A549 treated with CpdA at 1 μM for 4 hours (cell line): ENCODE results near the gene SLC9A6. TPM values are rescaled to one million over a fixed set of nuclear protein-coding genes. Genes with fewer than 3 reads are reported as not detected.

Experiments
- total RNA-seq: library from RNA; stranded (reverse); fragments of 200-300 nt; extraction: Qiagen RNA extraction; gene quantifications from 5 replicates; pipeline ENCODE4 v1.2.3, GENCODE V29; 2022; ENCODE audit warnings: low read depth

Gene SLC9A6
- 6.7 to 8.9 TPM (median 8.3 TPM) in 5 replicates for total RNA-seq

DNA sequence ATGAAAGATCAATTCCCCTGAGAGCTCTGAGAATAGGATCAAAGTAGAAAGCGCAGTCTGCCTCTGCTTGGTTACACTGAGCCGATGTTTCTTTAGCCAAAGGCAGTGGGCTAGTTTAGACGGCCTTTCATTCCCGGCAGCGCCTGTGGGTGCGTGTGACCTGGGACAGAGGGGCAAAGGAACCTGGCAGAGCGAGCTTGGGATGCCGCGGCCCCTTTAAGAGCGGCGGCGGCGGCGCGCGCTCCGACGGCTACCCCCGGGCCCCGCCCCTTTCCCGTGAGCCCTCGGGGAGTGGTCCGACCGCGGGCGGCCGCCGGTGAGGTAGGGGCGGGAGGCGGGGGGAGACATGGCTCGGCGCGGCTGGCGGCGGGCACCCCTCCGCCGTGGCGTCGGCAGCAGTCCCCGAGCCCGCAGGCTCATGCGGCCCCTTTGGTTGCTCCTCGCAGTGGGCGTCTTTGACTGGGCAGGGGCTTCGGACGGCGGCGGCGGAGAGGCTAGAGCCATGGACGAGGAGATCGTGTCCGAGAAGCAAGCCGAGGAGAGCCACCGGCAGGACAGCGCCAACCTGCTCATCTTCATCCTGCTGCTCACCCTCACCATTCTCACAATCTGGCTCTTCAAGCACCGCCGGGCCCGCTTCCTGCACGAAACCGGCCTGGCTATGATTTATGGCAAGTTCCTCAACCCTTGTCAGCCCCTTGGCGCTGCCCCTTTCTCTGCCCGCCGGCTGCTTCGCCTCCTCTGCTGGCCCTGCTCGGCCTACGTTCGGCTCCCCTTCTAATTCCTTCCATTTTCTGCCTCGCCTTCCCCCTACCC is at the start of gene SLC9A6:
Gene SLC9A6, plus strand, starts transcription at position 279 of the 816 bp plus-strand sequence. Its CDS starts 224 bp downstream, at position 503.

GRCh38 chrX:135973548-135974278 is 11.5 kb upstream of the SLC9A6 start, which contains the start of gene MMGT1:
Gene MMGT1, minus strand, starts transcription at chrX:135973988. Its CDS starts 313 bp downstream, at chrX:135973675.

Other genes with a start within 250 kb of the SLC9A6 start
- 0.24 to 0.32 TPM in 2 of 5 replicates, not detected in the others for gene CT45A3, start 217.2 kb upstream of the SLC9A6 start, total RNA-seq
- 0.05 TPM in 1 of 5 replicates, not detected in the others for gene CT45A5, start 199.9 kb upstream of the SLC9A6 start, total RNA-seq
- gene CT45A6, start 182.6 kb upstream of the SLC9A6 start, total RNA-seq, result not detected in 5 replicates
- gene CT45A2, start 165.4 kb upstream of the SLC9A6 start, total RNA-seq, result 0.07 TPM in 1 of 5 replicates, not detected in the others
- not detected in 5 replicates for gene CT45A7, start 148.2 kb upstream of the SLC9A6 start, total RNA-seq
- gene CT45A8, start 130.9 kb upstream of the SLC9A6 start, total RNA-seq, result not detected in 5 replicates
- not detected in 5 replicates for gene CT45A9, start 113.6 kb upstream of the SLC9A6 start, total RNA-seq
- 0.27 to 0.37 TPM (median 0.29 TPM) in 3 of 5 replicates, not detected in the others for gene CT45A10, start 92.0 kb upstream of the SLC9A6 start, total RNA-seq
- 0.02 to 0.07 TPM (median 0.05 TPM) in 3 of 5 replicates, not detected in the others for gene SAGE1, start 91.7 kb upstream of the SLC9A6 start, total RNA-seq
- 15.2 to 16.8 TPM (median 15.9 TPM) in 5 replicates for gene MMGT1, start 11.4 kb upstream of the SLC9A6 start, total RNA-seq
- gene FHL1, start 162.1 kb downstream of the SLC9A6 start, total RNA-seq, result 17.5 to 22.4 TPM (median 20.5 TPM) in 5 replicates